HFFc6 (cell line): ENCODE data around the gene PCDHGC4. TPM values are rescaled to one million over a fixed set of nuclear protein-coding genes. Genes with fewer than 3 reads are reported as not detected.
A peak's percentile ranks its signal among the peaks of the same experiment; 100 is the strongest.

Source experiments
- DNase-seq: peaks from one replicate; pipeline ENCODE4 v3.0.0-alpha.2; 2018
- H3K27ac Mint-ChIP-seq: 2 replicates; pipeline ENCODE4 v1.8.0; 2020; ENCODE audit warnings: mild to moderate bottlenecking, mixed read lengths
- H3K27me3 Mint-ChIP-seq: 2 replicates; pipeline ENCODE4 v1.8.0; 2021; ENCODE audit warnings: mild to moderate bottlenecking, moderate library complexity, mixed read lengths; ENCODE audit not compliant: insufficient read depth
- H3K36me3 Mint-ChIP-seq: 2 replicates; pipeline ENCODE4 v1.8.0; 2021; ENCODE audit warnings: low read depth, mixed read lengths
- H3K4me1 Mint-ChIP-seq: 2 replicates; pipeline ENCODE4 v1.8.0; 2020; ENCODE audit warnings: low read depth, mixed read lengths
- H3K4me3 Mint-ChIP-seq: 2 replicates; pipeline ENCODE4 v1.8.0; 2020; ENCODE audit warnings: mild to moderate bottlenecking, moderate library complexity, mixed read lengths
- H3K9me3 Mint-ChIP-seq: 2 replicates; pipeline ENCODE4 v1.8.0; 2020; ENCODE audit warnings: mild to moderate bottlenecking, mixed read lengths
- total RNA-seq, 6 experiments: library from RNA; stranded (reverse); fragmentation: NEBNext Ultra II Directional; extraction: Animal tissue kit (Norgen Biotek cat#: 25700); gene quantifications; 2 replicates in 1 of 6; 3 replicates in 5 of 6; pipeline ENCODE4 v1.2.3, GENCODE V29; 2021
- TF ChIP-seq, protein P1 (sequence below): fragments of 200-600 bp; sonication (generic); IDR thresholded peaks from 2 replicates; pipeline ENCODE4 v1.5.0; 2021; ENCODE audit warnings: antibody characterized with exemption, mild to moderate bottlenecking

The PCDHGC4 gene
- total RNA-seq, 6 experiments from 2014 or later, result 0.34 to 1.4 (median 0.62) TPM

DNA sequence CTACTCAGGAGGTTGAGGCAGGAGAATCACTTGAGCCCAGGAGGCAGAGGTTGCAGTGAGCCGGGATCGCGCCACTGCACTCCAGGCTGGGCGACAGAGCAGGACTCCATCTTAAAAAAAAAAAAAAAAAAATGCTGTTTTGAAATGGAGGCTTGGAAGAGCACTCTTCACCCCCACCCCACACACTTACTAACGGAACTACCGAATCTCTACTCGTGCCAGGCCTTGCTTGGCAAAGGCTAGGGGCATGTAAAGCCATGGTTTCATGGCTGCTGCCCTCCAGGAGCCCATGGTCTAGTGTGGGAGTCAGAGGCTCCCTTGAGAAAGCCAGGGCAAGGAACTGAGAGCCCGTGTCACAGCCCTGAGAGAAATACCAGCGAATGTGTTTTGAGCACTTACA lies 25.3 kb downstream of the PCDHGC4 start:
- H3K27ac Mint-ChIP-seq, result peak overlapping the region; percentile 98
- peaks cover 22% of the 10 kb centered on the region for H3K27me3 Mint-ChIP-seq
- no peak overlapping the region for H3K4me3 Mint-ChIP-seq
- TF ChIP-seq, protein P1, sequence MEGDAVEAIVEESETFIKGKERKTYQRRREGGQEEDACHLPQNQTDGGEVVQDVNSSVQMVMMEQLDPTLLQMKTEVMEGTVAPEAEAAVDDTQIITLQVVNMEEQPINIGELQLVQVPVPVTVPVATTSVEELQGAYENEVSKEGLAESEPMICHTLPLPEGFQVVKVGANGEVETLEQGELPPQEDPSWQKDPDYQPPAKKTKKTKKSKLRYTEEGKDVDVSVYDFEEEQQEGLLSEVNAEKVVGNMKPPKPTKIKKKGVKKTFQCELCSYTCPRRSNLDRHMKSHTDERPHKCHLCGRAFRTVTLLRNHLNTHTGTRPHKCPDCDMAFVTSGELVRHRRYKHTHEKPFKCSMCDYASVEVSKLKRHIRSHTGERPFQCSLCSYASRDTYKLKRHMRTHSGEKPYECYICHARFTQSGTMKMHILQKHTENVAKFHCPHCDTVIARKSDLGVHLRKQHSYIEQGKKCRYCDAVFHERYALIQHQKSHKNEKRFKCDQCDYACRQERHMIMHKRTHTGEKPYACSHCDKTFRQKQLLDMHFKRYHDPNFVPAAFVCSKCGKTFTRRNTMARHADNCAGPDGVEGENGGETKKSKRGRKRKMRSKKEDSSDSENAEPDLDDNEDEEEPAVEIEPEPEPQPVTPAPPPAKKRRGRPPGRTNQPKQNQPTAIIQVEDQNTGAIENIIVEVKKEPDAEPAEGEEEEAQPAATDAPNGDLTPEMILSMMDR, result no peak
- peaks cover 77% of the 10 kb centered on the region for H3K4me1 Mint-ChIP-seq
- peaks cover 24% of the 10 kb centered on the region for H3K36me3 Mint-ChIP-seq
- H3K9me3 Mint-ChIP-seq, result no peaks in the 10 kb centered on the region
- DNase-seq, result no peak

DNA sequence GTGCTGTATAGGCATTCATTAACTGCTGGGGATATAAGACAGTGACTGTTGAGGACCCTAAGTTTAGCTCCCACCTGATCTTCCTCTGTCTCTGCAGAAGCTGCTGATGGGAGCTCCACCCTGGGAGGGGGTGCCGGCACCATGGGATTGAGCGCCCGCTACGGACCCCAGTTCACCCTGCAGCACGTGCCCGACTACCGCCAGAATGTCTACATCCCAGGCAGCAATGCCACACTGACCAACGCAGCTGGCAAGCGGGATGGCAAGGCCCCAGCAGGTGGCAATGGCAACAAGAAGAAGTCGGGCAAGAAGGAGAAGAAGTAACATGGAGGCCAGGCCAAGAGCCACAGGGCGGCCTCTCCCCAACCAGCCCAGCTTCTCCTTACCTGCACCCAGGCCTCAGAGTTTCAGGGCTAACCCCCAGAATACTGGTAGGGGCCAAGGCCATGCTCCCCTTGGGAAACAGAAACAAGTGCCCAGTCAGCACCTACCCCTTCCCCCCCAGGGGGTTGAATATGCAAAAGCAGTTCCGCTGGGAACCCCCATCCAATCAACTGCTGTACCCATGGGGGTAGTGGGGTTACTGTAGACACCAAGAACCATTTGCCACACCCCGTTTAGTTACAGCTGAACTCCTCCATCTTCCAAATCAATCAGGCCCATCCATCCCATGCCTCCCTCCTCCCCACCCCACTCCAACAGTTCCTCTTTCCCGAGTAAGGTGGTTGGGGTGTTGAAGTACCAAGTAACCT lies 26.2 kb downstream of the PCDHGC4 start:
- peaks cover 86% of the 10 kb centered on the region for H3K4me1 Mint-ChIP-seq
- H3K9me3 Mint-ChIP-seq, result no peaks in the 10 kb centered on the region
- no peak overlapping the region for H3K4me3 Mint-ChIP-seq
- DNase-seq, result no peak
- peaks cover 22% of the 10 kb centered on the region for H3K27me3 Mint-ChIP-seq
- peaks cover 24% of the 10 kb centered on the region for H3K36me3 Mint-ChIP-seq
- H3K27ac Mint-ChIP-seq, result peak overlapping the region; percentile 98
- TF ChIP-seq, protein P1, result no peak

DNA sequence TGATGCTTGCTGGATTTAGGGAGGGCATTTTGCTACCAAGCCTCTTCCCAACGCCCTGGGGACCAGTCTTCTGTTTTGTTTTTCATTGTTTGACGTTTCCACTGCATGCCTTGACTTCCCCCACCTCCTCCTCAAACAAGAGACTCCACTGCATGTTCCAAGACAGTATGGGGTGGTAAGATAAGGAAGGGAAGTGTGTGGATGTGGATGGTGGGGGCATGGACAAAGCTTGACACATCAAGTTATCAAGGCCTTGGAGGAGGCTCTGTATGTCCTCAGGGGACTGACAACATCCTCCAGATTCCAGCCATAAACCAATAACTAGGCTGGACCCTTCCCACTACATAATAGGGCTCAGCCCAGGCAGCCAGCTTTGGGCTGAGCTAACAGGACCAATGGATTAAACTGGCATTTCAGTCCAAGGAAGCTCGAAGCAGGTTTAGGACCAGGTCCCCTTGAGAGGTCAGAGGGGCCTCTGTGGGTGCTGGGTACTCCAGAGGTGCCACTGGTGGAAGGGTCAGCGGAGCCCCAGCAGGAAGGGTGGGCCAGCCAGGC lies 27.0 kb downstream of the PCDHGC4 start:
- TF ChIP-seq, protein P1, result no peak
- peaks cover 32% of the 10 kb centered on the region for H3K36me3 Mint-ChIP-seq
- H3K27ac Mint-ChIP-seq, result peak overlapping the region; percentile 96
- no peak overlapping the region for H3K4me3 Mint-ChIP-seq
- no peaks in the 10 kb centered on the region for H3K9me3 Mint-ChIP-seq
- H3K4me1 Mint-ChIP-seq, result peaks cover 91% of the 10 kb centered on the region
- peaks cover 22% of the 10 kb centered on the region for H3K27me3 Mint-ChIP-seq
- no peak for DNase-seq

DNA sequence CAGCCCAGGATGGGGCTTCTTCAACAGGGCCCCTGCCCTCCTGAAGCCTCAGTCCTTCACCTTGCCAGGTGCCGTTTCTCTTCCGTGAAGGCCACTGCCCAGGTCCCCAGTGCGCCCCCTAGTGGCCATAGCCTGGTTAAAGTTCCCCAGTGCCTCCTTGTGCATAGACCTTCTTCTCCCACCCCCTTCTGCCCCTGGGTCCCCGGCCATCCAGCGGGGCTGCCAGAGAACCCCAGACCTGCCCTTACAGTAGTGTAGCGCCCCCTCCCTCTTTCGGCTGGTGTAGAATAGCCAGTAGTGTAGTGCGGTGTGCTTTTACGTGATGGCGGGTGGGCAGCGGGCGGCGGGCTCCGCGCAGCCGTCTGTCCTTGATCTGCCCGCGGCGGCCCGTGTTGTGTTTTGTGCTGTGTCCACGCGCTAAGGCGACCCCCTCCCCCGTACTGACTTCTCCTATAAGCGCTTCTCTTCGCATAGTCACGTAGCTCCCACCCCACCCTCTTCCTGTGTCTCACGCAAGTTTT lies 27.6 kb downstream of the PCDHGC4 start:
- Mint-ChIP-seq H3K27me3 (peaks cover 22% of the 10 kb centered on the region), H3K9me3 (no peaks in the 10 kb centered on the region), H3K27ac (peak overlapping the region; percentile 96), H3K4me3 (peak overlapping the region; percentile 85), H3K4me1 (peaks cover 91% of the 10 kb centered on the region), H3K36me3 (peaks cover 33% of the 10 kb centered on the region)
- TF ChIP-seq, protein P1, result peak; percentile 99
- DNase-seq, result peak; percentile 43

DNA sequence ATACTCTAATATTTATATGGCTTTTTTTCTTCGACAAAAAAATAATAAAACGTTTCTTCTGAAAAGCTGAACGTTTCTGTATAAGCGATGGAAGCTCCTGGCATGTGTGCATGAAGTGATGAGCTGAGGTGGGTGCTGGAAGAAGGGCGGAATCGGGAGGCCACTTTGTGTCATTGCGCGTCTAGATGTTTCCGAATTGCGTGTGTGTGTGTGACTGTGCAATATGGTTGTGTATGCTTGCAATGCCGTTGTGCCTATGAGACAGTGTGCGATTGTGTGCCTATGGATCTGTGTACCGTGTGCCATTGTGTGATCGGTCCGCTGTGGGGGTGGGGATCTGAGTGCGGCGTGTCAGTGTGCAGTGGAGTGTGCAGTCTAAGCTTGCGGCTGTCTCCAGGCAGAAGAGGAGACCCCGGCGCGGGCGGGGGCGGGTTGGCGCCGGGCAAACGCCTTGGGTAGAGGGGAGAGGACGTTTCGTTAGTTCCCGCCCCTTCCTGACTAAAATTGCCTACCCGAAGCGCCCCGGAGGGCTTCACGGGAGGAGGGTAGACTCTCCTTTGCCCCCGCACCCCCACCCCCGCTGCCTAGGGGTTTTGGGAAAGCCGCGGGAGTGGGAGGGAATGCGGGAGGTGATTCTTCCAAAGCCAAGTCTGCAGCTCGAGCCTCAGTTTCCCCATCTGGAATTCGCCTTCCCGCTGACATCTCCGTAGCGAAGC lies 28.2 kb downstream of the PCDHGC4 start:
- DNase-seq, result peak; percentile 48
- H3K27me3 Mint-ChIP-seq, result peaks cover 22% of the 10 kb centered on the region
- TF ChIP-seq, protein P1, result no peak
- peaks cover 91% of the 10 kb centered on the region for H3K4me1 Mint-ChIP-seq
- H3K27ac Mint-ChIP-seq, result peak overlapping the region; percentile 96
- H3K9me3 Mint-ChIP-seq, result no peaks in the 10 kb centered on the region
- peak overlapping the region; percentile 85 for H3K4me3 Mint-ChIP-seq
- peaks cover 39% of the 10 kb centered on the region for H3K36me3 Mint-ChIP-seq
